ENCODE data around the gene SLC38A9.
"Not testable (repeated sequence)": the region's sequence is repeated elsewhere in the genome, so short reads cannot be mapped to it uniquely, and the experiment has no call there.

Gene SLC38A9, protein sequence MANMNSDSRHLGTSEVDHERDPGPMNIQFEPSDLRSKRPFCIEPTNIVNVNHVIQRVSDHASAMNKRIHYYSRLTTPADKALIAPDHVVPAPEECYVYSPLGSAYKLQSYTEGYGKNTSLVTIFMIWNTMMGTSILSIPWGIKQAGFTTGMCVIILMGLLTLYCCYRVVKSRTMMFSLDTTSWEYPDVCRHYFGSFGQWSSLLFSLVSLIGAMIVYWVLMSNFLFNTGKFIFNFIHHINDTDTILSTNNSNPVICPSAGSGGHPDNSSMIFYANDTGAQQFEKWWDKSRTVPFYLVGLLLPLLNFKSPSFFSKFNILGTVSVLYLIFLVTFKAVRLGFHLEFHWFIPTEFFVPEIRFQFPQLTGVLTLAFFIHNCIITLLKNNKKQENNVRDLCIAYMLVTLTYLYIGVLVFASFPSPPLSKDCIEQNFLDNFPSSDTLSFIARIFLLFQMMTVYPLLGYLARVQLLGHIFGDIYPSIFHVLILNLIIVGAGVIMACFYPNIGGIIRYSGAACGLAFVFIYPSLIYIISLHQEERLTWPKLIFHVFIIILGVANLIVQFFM

DNA sequence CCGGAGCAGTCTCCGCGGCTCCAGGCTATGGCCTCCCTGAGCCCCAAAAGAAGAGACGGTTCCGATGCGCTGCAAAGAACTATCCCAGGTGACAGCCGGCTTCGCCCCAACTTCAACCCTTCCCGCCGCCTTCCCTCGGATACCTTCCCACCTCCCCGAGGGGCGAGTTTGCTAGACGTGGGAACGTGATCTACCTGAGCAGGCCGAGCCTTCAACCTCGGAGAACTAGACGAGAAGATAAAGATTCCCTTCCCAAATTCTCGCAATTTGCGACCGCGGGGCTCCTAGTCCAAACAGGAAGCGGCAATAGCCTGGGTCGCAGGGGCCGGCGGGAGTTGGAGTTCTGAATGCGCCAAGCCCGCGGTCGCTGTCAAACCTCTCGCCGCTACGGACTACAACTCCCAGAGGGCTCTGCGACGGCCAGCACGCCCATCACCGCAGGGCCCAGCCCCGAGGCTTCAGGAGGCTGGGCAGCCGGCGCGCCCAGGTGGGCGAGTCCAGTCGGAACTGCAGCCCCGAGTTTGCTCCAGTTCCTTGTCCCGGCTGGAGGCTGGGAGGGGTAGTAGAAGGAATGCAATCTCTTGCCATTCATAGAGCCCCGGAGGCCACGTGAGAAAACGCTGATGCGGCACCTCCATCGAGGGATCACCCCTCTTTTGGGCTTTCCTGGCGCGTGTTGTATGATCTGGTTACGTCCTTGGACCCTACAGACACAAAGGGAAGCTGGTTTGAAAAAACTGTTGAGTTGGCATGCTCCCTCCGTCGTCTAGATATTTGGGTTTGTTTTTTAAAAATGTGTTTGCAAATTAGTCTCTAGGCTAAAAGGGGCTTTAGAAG, at the start of gene SLC38A9:
Gene SLC38A9 (minus strand): TSS at position 302 of the 837 bp plus-strand sequence. CDS start 14,366 bp downstream, outside the sequence.
- peak; percentile 95 for DNase-seq
- H3K4me1 Mint-ChIP-seq = peaks cover 16% of the 10 kb centered on the region
- peaks cover 3% of the 10 kb centered on the region for H3K27me3 Mint-ChIP-seq (ENCODE audit: low read depth, poor library complexity)
- H3K36me3 Mint-ChIP-seq (ENCODE audit: low read depth) = peaks cover 54% of the 10 kb centered on the region
- peak within 1 kb of the TSS; percentile 99 for H3K4me3 Mint-ChIP-seq
- H3K27ac Mint-ChIP-seq = peak within 1 kb of the TSS; percentile 95
- TF ChIP-seq, protein P1, sequence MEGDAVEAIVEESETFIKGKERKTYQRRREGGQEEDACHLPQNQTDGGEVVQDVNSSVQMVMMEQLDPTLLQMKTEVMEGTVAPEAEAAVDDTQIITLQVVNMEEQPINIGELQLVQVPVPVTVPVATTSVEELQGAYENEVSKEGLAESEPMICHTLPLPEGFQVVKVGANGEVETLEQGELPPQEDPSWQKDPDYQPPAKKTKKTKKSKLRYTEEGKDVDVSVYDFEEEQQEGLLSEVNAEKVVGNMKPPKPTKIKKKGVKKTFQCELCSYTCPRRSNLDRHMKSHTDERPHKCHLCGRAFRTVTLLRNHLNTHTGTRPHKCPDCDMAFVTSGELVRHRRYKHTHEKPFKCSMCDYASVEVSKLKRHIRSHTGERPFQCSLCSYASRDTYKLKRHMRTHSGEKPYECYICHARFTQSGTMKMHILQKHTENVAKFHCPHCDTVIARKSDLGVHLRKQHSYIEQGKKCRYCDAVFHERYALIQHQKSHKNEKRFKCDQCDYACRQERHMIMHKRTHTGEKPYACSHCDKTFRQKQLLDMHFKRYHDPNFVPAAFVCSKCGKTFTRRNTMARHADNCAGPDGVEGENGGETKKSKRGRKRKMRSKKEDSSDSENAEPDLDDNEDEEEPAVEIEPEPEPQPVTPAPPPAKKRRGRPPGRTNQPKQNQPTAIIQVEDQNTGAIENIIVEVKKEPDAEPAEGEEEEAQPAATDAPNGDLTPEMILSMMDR (IDR thresholded peaks at IDR 0.05) = no peak
- H3K9me3 Mint-ChIP-seq = peaks cover 42% of the 10 kb centered on the region

DNA sequence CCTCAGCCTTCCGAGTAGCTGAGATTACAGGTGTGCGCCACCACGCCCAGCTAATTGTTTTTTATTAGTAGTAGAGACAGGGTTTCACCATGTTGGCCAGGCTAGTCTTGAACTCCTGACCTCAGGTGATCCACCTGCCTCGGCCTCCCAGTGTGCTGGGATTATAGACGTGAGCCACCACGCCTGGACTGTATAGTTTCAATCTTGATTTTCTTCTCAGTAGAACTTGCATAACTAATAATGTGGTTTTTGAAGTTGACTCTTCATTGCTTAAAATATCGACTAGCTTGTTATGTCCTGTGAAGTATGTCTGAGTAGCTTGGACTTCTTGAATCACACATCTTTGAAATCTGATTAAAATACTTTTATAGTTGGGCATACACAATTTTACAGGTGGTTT, 49.6 kb upstream of the SLC38A9 start:
- H3K27me3 Mint-ChIP-seq (ENCODE audit: low read depth, poor library complexity); H3K36me3 Mint-ChIP-seq (ENCODE audit: low read depth); H3K9me3 Mint-ChIP-seq; H3K4me1 Mint-ChIP-seq; DNase-seq; H3K4me3 Mint-ChIP-seq; H3K27ac Mint-ChIP-seq: not testable (repeated sequence)

DNA sequence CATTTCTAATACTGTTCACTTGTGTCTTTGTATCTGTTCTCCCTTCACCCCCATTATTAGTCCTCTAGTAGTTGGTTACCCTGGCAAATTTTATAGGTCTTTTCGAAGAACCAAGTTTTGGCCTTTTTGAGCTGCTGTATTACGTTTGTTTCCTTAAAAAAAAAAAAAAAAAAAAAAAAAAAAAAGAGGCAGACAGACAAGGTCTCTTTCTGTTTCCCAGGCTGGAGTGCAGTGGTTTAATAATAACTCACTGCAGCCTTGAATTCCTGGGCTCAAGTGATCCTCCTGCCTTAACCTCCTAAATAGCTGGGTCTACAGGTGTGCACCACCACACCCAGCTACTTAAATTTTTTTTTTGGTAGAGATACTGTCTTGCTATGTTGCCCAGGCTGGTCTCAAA, 46.6 kb upstream of the SLC38A9 start:
- H3K4me3 Mint-ChIP-seq = no peak overlapping the region
- H3K9me3 Mint-ChIP-seq = no peaks in the 10 kb centered on the region
- no peaks in the 10 kb centered on the region for H3K4me1 Mint-ChIP-seq
- DNase-seq = no peak
- no peak overlapping the region for H3K27ac Mint-ChIP-seq
- no peaks in the 10 kb centered on the region for H3K36me3 Mint-ChIP-seq (ENCODE audit: low read depth)
- no peaks in the 10 kb centered on the region for H3K27me3 Mint-ChIP-seq (ENCODE audit: low read depth, poor library complexity)
- TF ChIP-seq, protein P1 (IDR thresholded peaks at IDR 0.05) = no peak

DNA sequence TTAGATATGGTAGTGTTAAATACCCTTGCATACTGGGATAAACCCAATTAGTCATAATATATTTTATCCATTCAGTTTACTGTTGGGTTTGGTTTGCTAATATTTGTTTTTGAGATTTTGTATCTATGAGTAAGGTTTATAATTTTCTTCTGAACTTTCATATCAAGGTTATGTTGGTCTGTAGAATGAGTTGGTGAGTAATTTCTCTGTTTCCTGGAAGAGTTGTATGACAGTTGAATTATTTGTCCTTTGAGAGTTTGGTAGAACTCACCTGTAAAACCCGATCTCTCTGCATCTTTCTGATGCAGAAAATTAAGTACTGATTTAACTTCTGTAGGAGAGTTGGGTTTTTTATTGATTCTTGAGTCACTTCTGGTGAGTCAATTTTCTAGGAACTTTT, 46.1 kb upstream of the SLC38A9 start:
- no peaks in the 10 kb centered on the region for H3K27me3 Mint-ChIP-seq (ENCODE audit: low read depth, poor library complexity)
- H3K27ac Mint-ChIP-seq = no peak overlapping the region
- H3K4me1 Mint-ChIP-seq = no peaks in the 10 kb centered on the region
- no peak overlapping the region for H3K4me3 Mint-ChIP-seq
- no peaks in the 10 kb centered on the region for H3K9me3 Mint-ChIP-seq
- no peaks in the 10 kb centered on the region for H3K36me3 Mint-ChIP-seq (ENCODE audit: low read depth)
- DNase-seq = no peak
- TF ChIP-seq, protein P1 (IDR thresholded peaks at IDR 0.05) = no peak

DNA sequence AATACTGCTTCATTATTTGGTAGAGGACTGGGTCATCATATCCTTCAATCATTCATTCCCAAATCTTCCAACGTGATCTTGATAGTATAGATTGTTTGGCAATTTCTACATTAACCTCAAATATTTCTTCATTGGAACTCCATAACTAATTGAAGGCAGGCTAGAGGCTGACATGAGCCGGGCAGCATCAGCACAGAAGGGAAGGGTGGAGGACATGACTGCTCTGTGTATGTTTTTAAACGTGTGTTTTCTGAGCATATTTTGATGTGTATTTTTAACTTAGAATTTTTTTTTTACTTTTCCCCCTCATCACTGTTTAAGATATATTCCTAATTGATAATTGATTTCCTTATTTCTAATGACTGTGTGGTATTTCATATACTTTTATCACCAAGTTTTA, 38.4 kb upstream of the SLC38A9 start:
- Mint-ChIP-seq H3K4me1 (peaks cover 8% of the 10 kb centered on the region), H3K27me3 (ENCODE audit: low read depth, poor library complexity) (peaks cover 5% of the 10 kb centered on the region), H3K27ac (no peak overlapping the region), H3K9me3 (no peaks in the 10 kb centered on the region), H3K4me3 (no peak overlapping the region), H3K36me3 (ENCODE audit: low read depth) (no peaks in the 10 kb centered on the region)
- no peak for DNase-seq
- TF ChIP-seq, protein P1 (IDR thresholded peaks at IDR 0.05) = no peak

DNA sequence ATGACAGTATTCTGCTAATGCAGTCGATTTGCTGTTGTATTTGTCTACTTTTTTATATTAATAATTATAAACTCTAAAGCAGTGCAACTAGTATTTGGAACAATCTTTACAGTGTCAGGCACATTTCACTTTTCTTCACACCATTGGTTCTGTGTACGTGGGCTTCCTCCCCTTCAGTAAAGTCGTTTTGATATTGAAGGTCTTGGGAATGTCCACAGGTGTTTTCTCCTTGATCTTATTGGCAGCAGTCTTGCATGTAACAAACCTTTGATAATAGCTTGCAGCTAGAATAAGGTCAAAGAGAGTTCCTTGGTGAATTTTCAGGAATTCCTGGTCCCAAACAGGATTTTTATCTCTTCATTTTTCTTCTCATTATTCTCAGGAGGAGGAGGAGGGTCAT, 37.9 kb upstream of the SLC38A9 start:
- DNase-seq = no peak
- Mint-ChIP-seq H3K36me3 (ENCODE audit: low read depth) (no peaks in the 10 kb centered on the region), H3K4me3 (no peak overlapping the region), H3K27me3 (ENCODE audit: low read depth, poor library complexity) (peaks cover 5% of the 10 kb centered on the region), H3K4me1 (peaks cover 8% of the 10 kb centered on the region), H3K27ac (no peak overlapping the region), H3K9me3 (no peaks in the 10 kb centered on the region)
- TF ChIP-seq, protein P1 (IDR thresholded peaks at IDR 0.05) = no peak

All from nephron progenitor cell (in vitro differentiated cells).